ENCODE results near the gene FGF19.

The FGF19 gene

DNA sequence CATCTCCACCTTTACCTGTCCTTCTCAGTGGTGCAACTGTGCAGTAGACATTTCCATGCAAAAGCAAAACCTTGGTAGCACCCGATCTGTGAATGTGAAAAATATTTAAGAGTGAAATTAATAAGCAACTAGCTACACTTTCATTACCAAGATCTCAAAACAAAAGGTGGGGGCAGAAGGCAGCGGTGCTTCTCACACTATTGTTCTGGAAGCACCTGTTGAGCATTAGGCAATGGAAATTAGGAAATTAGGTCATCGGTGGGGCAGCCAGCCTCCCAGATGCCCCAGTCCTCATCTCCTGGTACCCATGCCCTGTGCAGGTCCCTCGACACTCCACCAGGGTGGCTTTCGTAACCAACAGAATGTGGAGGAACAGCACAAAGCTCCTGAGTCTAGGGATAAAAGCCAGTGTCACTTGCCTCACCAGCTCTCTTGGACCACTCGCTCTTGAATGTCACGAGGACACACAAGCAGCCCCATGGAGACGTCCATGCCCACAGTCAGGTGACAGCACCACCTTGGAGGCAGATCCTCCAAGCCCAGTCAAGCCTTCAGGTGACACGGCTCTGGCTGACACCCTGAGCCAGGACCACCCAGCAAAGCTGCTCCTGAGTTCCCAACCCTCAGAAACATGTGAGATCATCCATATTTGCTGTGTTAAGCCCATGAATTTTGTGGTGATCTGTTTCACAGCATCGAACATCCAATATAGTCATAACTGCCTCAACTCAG, 31.9 kb downstream of the FGF19 start:
- no peak for DNase-seq (ENCODE audit: low read depth in 2 of 2)

DNA sequence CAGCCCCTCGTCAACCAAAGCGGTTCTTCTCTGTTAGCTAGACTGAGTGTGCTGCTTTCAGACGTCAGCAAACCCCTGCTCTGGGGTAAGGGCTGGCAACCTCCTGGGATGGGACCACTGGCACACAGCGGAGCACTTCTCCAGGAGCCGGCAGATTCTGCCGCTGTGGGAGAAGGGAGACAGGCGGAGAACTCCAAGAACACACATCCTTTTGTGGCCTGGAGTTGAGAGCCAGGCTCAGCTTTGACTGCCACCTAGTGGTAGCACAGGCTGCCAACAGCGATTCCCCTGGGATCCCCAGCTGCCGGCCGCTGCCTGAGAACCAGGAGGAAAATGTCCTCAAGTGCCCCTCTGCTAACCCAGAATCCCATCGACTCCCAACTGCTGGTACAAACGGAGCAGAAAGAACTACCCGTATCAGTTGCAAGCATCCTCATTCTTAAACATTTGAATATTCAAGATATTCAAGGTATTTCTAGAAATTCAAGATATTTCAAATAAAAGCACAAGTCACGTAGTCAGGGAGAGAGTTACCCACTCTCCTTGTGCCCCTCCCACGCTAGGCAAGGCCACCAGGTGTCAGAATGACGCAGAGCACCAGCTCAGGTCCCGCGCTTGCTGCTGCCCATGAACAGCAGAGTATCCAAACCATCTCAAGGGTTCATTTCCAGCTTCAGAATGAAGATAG, 33.5 kb downstream of the FGF19 start:
- peak; percentile 22 to 34 for DNase-seq (ENCODE audit: low read depth in 2 of 2)

DNA sequence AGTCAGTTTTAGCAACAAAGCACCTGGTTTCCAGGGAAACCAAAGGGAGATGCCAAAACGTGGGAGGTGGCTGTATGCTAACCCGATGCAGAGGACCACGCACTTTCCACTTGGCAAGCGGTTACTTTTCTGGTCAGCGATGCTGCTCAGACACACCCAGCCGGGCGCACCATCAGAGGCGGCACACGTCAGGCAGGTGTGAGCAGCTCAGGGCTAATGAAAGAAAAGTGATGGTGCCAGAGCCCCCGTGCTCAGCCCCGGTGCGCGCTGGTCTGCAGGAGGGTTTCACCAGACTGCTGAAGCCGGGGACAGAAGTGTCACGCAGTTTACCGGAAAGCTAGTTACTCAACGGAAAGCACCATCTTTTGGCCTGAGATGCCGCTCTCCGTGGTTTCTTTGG, 34.3 kb downstream of the FGF19 start:
- no peak for DNase-seq (ENCODE audit: low read depth in 2 of 2)

DNA sequence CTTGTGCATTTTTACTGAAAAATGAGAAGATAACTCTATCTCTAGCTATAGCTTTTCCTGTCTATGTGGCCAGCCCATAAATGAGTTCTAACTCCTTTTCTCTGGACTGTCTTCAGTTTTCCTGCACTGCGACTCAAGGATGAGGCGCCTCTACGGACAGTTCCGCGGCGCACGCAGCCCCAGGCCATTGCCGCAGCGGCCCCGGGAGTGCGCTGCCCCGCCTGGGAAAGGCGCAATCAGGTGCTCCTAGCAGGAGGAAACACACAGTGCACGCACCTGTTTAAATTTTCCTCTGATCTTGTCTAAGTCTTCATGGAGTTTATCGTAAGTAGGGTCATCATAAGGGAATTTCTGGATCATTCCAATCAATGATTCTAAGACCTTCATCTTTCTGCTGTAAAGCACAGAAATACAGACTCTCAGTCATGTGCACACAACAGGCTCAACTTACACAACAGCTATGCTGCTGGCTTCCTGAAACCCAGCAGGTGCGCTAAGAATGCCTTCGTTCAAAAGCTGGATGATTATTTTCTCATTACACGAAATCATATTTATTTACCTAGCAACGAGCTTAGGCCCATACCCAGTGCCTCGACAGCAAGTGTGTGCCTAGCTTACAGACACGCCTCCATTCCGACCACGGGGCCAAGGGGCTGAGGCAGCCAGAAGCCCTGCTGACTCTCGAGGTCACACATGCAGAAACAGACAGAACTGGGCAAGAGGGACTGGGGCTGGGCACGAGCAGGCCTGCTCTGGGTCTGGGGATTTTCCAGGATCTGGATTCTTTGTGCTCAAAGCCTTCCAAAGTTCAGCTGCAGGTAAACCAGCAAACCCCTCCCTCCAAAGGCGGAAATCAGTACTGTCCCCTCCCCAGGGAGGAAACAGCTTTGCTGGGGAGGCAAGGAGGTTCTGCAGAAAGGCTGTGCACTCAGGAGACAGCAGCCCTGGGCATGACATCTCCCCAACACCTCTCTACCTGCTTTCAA, 35.9 kb downstream of the FGF19 start:
- DNase-seq (ENCODE audit: low read depth in 2 of 2), result no peak

DNA sequence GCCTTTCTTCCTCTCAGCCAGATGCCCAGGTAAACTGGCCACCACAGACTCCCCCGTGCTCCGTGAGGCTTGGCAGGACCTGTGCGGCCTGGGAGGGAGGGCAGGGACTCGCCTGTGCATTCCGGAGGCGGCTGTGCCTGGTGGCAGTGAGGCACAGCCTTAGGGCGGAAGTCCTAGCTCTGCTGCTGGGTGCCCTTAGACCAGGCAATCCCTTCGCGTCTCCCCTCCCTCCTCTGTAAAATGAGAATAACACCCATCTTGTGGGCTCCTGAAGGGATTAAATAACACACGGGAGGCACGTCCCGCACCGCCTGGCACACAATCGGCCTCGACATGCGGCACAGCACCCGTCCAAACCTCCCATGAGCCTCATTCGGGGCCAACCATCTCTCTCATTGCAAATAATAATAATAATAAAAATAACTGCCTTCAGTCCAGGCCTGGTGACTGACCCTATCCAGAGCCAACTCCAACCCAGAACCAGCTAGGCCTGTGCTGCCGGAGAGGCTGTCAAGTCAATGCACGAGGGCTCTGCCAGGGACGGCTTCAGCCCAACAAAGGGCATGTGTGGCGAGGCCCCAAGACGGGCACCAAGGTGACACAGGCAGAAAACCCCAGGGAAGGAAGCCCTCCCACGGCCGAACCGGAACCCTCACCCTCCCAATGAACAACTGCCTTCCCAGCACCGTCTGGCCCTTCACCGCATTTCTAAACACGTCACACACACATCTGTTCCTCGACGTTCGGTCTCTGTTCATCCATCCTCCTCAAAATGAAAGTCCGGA, 36.9 kb downstream of the FGF19 start:
- DNase-seq (ENCODE audit: low read depth in 2 of 2), result no peak

DNA sequence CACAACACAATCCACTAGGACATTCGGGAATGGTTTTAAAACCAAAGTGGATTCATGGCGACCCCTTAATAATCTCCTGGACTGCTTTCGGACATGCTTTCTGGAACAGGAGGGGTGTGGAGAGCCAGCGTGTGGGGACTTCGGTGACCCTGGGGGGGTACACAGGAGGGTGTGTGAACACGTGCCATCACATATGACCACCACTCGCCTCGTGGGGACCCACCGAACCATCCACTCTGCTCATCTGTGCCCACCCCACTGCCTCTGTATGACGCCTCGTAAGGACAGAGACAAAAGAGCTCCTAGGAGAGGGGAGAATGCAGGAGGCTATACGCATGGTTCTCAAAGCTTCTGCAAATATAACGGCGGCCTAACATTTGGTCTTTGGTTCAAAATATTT, 37.6 kb downstream of the FGF19 start:
- no peak for DNase-seq (ENCODE audit: low read depth in 2 of 2)

DNA sequence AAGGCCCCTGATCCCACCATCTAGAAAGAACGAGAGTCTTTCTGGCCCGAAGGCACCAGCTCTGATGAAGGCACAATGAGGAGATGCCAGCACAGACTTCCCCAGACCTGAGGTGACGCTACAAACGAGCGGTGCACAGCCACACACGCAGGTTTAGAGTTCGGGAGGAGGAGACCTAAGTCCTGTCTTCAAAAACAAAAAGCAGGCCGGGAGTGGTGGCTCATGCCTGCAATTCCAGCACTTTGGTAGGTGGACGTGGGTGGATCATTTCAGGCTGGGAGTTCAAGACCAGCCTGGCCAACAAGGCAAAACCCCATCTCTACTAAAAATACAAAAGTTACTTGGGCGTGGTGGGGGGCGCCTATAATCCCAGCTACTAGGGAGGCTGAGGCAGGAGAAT, 38.2 kb downstream of the FGF19 start:
- DNase-seq (ENCODE audit: low read depth in 2 of 2), result no peak

DNA sequence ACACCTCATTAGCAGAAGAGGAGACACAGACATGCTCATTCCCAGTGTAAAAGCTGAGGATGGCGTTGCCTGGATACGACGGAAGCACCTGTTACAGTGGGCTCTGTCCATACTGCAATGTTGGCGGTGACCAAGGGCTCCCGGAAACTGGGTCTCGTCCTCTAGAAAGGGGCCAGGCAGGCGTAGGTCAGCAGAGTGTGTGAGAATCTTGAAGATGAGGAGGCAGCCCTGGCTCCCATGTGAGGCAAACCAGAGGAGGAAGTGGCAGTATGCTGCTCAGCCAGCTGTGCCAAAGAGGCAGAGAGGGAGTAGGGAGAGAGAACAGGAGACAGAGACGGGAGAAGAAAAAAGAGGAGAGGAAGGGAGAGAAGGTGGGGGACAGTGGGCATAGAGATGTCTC, 38.9 kb downstream of the FGF19 start:
- no peak for DNase-seq (ENCODE audit: low read depth in 2 of 2)

DNA sequence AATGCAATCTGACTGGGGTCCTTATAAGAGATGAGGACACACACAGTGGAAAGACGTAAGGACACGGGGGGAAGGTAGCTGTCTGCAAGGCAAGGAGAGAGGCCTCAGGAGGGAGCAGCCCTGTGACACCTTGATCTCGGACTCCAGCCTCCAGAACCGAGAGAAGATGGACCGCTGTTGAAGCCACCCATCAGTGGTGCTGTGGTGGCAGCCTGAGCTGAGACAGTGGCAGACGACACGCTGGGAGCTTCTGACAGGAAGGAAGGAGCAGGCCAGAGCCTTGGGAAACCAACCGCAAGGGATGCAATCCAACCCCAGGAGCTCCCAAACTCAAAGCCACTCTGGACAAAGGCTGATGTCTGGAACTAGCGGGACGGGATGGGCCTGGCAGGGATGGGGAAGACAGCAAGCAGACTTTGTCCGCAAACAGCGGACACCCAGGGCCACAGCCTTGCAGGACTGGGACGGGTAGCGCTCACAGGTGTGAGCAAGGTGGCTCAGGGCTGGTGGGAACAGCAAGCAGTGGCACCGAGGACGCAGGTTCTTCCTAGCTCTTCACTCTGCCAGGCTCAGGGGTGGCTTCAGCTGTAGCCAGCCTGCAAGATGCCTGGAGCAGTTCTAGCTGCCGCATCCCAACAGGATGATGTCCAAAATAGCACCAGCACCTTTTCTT, 39.6 kb downstream of the FGF19 start:
- DNase-seq (ENCODE audit: low read depth in 2 of 2), result no peak

DNA sequence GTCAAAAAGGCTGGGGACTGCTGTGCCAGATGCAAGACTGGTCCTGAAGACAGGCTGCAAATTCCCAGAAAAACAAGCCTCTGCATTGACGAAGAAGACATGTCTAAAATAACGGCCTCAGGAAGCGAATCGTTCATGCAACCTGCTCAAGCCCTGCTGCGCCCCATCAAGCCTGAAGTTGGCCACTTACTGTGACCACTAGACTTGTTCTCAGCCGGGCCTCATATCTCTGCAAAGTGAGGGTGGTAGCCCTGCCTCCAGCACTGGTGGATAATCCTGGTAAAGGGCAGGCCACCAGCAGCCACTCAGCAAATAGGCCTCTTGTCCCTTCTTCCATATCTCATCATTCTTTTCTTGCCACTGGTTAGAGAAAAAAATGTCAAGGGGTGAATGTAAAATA, 40.5 kb downstream of the FGF19 start:
- no peak for DNase-seq (ENCODE audit: low read depth in 2 of 2)

DNA sequence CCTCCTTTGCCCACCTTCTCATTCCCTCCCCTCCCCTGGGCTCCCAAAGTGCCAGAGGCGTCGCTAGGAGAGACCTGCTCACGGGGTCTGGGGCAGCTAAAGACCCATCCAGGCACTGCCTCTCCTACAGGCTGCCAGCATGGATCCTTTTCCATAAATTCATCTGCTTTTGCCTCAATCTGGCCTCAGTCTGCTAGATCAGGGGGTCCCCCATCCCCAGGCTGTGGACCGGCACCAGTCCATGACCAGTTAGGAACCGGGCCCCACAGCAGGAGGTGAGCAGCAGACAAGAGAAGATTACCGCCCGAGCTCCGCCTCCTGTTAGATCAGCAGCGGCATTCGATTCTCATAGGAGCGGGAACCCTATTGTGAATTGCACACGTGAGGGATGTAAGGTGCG, 41.0 kb downstream of the FGF19 start:
- DNase-seq (ENCODE audit: low read depth in 2 of 2), result no peak

DNA sequence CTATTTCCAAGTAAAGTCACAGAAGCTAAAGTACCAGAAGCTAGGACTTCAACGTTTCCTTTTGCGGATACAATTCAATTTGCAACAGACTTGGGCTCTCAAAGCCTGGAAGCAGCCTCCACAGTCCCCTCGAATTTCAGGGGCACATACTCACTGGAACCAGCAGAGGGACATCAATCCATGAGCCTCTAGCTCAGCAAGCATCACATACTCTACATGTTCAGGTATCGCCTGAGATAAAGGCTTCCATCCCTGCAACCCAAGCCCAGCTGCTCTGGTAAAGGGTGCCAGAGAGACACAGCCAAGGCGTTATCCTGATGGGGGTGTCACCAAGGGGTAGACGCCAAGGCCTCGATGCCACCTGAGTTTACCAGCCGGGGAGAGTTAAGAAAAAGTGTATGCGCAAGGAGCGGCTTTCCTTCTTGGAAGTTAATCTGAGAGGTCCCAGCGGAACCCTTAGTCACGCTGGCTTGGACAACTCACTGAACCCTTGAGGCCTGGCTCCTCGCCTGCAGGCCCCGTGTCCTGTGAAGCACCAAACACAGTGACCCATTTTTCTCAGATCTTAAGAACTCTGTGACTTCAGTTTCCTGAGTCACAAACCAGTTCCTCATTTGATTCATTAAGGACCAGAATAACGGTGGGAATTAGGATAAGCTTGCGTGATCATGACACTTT, 41.7 kb downstream of the FGF19 start:
- DNase-seq (ENCODE audit: low read depth in 2 of 2), result no peak

DNA sequence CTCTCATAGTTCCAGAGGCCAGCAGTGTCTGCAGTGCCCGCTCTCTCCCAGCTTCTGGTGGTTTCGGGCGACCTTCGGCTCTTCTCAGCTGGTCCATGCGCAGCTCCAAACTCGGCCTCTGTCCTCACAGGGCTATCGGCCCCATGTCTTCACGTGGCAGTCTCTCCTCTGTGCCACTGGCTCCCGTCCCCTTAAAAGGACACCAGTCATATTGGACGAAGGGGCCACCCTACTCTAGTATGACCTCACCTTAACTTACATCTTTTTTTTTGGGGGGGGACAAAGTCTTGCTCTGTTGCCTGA, 42.5 kb downstream of the FGF19 start:
- DNase-seq (ENCODE audit: low read depth in 2 of 2), result no peak

DNA sequence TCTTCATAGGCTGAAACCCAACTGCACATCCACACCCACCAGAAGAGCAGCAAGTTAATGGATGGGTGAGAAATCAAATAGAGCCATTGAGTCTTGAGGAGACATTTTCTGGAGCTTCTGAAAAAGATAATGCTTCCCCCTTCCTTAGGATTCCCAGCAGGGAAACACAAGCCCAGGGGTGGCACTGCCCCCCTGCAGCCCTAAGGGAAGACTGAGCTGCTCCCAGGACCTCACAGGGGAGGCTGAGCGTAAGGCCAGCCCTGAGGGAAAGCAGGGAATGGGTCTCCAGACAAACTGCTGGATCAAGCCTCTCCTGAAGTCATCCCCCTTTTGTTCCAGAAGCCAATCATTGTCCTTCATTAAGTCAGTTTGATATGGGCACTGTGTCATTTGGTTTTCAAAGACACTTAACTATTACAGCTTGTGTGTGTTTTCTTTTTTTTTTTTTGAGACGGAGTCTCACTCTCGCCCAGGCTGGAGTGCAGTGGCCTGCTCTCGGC, 43.8 kb downstream of the FGF19 start:
- DNase-seq (ENCODE audit: low read depth in 2 of 2), result no peak

DNA sequence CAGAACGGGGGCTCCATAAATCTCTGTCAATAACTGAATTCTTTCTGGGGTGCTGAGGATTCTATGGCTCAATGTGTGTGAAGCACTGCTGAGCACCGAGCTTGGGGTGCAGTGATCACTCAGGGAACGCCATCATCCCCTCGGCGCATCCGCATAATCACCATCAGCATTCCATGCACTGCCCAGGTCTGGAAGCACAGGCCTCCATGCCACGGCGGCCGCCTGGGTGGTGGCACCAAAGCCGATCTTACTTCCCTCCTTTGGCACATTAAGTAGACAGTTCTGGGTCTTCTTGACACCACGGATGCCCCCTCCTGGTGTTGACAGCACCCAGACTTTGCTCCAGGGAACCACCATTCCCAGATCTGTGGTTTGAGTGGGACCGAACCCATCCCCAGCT, 44.2 kb downstream of the FGF19 start:
- DNase-seq (ENCODE audit: low read depth in 2 of 2), result no peak

DNA sequence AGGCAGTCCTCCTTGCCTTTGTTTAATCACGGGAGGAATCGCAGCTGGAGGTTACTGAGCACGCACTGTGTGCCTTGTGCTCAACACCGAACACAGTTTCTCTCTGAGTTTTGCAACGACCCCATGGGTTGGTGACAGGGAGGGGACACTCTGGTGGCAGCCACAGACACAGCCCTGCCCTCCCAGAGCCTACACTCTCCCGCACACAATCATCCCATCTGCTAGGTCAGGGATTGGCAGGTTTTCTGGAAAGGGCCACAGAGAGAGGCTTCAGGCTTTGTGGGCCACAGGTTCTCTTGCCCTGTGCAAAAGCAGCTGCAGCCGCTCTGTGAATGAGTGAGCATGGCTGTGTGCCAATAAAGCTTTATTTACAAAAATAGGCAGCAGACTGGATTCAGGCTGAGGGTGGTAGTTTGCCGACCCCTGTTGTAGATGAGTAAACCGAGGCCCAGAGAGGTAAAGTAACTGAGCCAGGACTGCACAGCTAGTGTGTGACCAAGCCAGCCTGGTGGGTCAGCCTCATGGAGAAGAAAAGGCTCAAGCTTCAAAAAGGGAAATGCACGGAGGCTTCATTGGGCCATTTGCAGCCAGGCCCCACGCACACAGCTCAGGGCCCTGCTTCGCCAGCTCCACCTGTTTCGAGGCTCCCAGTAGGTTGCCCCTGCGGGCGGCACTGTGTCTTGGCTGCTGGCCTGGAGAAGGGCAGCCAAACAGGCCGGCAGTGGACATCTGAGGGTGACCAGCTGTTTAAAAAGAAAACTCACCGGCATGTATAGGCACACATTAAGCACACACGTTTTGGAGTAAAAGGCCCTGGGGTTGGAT, 45.0 kb downstream of the FGF19 start:
- DNase-seq (ENCODE audit: low read depth in 2 of 2), result no peak

DNA sequence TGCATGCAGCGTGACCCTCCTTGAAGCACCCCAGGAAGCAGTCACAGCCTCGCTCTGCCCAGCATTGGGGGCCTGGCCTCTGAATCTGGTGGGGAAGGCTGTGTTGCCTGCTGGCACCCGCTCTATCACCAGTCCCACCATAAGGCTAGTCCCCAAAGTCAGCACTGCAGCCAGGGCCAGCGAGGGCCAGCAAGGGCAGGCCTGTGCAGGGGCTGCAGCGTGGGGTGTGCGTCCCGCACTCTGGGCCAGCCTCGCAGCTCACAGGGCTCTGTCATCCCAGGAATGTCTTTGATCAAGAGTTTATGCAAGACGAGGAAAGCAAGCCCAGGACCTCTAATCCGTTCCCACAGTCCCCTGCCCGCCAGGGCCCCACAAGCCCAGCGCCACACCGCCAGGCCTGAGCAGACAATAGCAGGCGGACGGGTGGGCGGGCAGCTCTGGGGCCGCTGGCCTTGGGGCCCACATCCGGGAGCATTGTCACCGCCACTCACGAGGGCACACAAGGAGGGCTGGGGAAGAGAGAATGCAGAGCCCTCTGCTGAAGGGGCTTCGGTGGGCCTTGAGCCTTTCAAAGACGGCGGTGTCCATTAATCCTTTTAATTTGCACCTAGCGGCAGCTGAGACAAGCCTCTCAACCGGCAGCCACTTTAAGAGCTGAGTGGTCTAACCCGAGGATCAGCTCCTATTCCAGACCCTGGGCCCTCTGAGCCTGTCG, 45.8 kb downstream of the FGF19 start:
- no peak for DNase-seq (ENCODE audit: low read depth in 2 of 2)

DNA sequence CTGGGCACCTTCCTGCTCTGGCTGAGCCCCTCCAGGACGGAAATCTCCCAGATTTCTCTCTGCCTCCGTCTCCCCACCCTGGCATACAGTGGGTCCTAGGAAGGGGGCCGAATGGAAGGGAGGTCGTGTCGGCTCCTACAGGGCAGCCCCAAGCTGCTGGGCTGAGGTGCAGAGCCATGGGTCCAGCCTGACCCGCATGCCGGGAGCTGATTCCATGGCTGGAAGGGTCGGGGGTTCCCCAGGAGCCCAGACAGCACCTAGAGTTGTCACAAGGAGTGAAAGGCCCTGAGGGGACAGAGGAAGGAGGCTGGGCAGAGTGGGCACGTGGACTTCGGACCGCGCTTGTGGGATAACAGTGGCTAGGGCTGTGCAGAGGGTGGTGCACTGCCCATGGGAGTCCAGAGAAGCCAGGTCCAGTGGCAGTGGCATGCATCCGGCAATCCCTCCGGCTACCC, 46.3 kb downstream of the FGF19 start:
- DNase-seq (ENCODE audit: low read depth in 2 of 2), result no peak
